Fibroblast of skin of scalp (primary cell): ENCODE data around the gene HHIP.
"Not testable (repeated sequence)": the region's sequence is repeated elsewhere in the genome, so short reads cannot be mapped to it uniquely, and the experiment has no call there.

Experiments used
- DNase-seq: peaks from one replicate; pipeline ENCODE4 v3.0.0-alpha.2; 2013

Gene HHIP

GRCh38 chr4:144757969-144758368, 112.0 kb downstream of the HHIP start:
- DNase-seq, result peak; percentile 12

GRCh38 chr4:144768809-144769208, 122.9 kb downstream of the HHIP start:
- DNase-seq, result not testable (repeated sequence)

- no peak for DNase-seq
These were observed 132.4 kb downstream of the HHIP start for GRCh38 chr4:144778364-144778763.

GRCh38 chr4:144782345-144782744, 136.4 kb downstream of the HHIP start:
- peak; percentile 9 for DNase-seq

GRCh38 chr4:144785961-144786360, 140.0 kb downstream of the HHIP start:
- no peak for DNase-seq

- DNase-seq, result peak; percentile 48
These were observed 141.7 kb downstream of the HHIP start for GRCh38 chr4:144787365-144788258.

GRCh38 chr4:144788469-144788868, 142.5 kb downstream of the HHIP start:
- no peak for DNase-seq

GRCh38 chr4:144791933-144792332, 146.0 kb downstream of the HHIP start:
- not testable (repeated sequence) for DNase-seq
